GM12892 (cell line): ENCODE measurements around the gene NT5DC4.

ENCODE experiments used
- POLR2A ChIP-seq: IDR thresholded peaks from 2 replicates; pipeline ENCODE4 v1.6.1; 2011; ENCODE audit warnings: low read depth, low read length, control low read depth
- POLR2AphosphoS5 ChIP-seq: IDR thresholded peaks from 2 replicates; pipeline ENCODE4 v1.6.1; 2011; ENCODE audit warnings: low read depth, low read length, control low read depth

DNA sequence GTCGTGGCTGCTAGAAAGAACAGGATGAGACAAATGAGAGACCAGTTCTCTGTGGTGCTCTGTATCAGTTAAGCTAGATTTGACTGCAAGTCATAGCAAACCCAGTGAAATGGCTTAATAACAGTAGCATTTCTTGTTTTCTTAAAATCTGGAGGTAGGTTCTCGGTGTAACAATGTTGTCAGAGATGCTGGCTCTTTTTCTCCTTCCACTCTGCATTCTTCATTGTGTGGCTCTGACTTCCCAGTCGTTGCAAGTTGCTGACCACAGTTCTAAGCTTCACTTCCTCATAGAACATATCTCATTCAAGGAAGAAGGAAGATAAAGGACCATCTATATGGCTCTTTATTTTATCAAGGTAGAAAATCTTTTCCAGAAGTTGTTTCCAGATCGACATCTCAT lies 51.5 kb downstream of the NT5DC4 start:
- TF ChIP-seq POLR2AphosphoS5, result no peak
- TF ChIP-seq POLR2A, result no peak
